RPMI8226 (cell line): ENCODE data around the gene TANGO2.

Experiments used
- DNase-seq: peaks from one replicate; pipeline ENCODE4 v3.0.0-alpha.2; 2015

The TANGO2 gene

DNA sequence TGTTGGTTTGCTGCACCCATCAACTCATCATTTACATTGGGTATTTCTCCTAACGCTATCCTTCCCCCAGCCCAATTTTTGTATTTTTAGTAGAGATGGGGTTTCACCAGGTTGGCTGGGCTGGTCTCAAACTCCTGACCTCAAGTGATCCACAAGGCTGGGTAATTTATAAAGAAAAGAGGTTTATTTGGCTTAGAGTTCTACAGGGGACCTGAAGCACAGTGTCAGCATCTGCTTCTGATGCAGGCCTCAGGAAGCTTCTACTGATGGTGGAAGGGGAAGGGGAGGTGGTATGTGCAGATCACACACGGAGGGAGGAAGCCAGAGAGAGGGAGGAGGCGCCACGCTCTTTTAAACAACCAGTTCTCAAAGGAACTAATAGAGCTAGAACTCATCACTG is 25.8 kb downstream of the TANGO2 start:
- no peak for DNase-seq

GRCh38 chr22:20051927-20052308 is 31.0 kb downstream of the TANGO2 start:
- DNase-seq = no peak

- no peak for DNase-seq
These were observed 31.7 kb downstream of the TANGO2 start for GRCh38 chr22:20052309-20053259.

- no peak for DNase-seq
These were observed 32.6 kb downstream of the TANGO2 start for GRCh38 chr22:20053407-20054033.

- DNase-seq = no peak
These were observed 33.1 kb downstream of the TANGO2 start for GRCh38 chr22:20054034-20054427.

DNA sequence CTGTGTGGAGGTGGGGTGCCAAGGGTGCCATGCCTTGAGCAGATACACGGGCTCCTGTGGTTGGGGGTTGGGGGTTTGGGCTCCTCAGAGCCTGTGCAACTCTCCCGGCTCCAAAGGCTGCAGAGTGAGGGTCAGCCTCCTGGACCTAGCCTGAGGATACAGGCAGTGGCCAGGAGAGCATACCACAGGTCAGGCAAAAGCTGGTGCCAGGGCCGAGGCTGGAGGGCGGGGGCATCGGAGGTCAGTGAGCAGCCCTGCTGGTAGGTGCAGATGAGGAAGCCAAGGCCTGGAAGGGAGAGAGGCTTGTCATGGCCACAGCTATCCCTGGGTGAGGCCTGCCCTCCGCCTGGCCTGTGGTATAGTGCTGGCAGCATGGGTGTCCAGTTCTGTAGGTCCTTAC is 33.6 kb downstream of the TANGO2 start:
- DNase-seq = no peak

DNA sequence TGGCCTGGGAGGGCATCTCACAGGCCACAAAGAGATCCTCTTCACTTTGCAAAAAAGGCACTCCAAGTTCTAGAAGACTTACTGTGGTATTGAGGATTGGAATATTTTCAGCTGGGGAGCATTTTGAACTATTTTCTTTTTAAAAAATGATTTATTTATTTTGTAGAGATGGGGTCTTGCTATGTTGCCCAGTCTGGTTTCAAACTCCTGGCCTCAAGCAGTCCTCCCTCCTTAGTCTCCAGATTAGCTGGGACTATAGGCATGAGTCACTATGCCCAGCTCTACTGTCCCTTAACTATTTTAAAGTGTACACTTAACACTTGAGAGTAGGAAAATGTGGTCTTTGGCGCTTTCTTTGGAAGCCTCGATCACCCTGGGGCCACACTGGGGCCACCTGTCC is 34.2 kb downstream of the TANGO2 start:
- DNase-seq = no peak

DNA sequence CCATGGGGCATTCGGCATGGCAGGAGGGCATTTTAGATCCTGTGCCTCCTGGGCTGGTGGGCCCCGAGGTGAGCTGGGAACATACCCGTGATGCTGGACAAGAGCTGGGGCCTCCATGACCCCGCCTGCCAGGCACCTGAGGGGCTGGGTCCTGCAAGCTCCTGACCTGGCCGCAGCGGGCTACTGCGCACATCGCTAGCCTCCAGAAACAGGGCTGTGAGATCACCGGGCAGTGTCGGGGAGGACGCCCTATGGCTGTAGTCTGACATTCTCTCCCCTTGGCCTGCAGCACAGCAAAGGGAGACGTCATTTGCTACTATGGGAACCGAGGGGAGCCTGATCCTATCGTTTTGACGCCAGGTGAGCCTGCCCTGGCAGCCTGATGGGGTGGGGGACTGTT is 34.7 kb downstream of the TANGO2 start:
- no peak for DNase-seq

DNA sequence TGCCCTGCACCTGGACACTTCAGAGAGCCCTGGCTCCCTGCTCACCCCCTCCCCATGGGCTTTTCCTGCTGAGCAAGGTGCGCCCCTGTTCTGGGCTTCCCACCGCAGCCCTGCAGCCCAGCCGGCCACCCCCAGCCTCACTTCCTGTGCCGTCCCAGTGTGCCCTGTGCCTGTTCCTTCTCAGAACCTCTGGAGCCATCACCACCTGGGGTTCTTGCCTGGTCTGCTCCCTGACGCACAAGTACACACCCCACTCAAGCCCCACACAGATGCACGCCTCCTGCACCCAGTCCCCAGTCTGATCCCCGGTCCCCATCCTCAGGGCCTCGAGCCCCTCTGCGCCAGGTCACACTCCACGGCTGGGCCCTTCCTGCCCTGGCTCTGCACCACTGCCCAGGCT is 35.3 kb downstream of the TANGO2 start:
- no peak for DNase-seq

- DNase-seq = no peak
These were observed 35.9 kb downstream of the TANGO2 start for GRCh38 chr22:20056696-20057386.

GRCh38 chr22:20057596-20058268 is 36.8 kb downstream of the TANGO2 start:
- no peak for DNase-seq

- no peak for DNase-seq
These were observed 38.3 kb downstream of the TANGO2 start for GRCh38 chr22:20058989-20059770.

DNA sequence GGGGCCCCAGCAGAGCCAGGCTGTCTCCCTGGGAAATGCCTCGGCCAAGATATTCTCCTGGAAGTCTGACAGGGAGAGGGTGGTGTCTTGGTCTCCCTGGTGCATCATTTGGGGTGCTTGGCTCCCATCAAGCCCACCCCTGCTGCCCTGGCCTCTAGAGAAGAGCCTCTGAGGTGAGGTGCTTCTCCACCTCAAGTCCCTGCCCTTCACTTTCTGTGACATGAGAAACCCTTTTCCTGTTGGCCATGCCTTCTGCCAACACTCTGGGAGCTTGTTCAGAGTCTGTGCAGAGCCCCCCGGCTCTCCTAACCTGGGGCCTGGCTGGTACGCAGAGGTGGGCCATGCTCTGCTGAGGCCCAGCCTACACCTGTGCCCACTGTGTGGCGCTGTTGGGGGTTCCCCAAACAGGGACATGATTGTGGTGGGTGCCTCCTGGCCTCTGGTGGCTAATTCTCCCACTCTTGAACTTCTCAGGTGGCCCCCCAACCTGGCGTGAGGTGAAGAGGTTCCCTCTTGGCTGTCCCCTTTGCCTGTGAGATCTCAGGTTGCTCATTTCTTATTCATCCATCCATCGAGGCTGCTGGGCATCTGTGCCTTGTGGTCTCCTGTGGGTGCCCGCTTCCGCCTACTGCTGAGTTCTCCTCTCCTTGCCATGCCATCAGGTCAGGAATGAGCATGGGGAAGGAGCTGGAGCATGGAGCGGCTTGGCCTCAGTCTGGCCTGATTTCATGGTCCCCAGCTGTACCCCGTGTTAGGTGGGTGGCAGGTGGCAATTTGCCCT is 40.0 kb downstream of the TANGO2 start:
- no peak for DNase-seq

DNA sequence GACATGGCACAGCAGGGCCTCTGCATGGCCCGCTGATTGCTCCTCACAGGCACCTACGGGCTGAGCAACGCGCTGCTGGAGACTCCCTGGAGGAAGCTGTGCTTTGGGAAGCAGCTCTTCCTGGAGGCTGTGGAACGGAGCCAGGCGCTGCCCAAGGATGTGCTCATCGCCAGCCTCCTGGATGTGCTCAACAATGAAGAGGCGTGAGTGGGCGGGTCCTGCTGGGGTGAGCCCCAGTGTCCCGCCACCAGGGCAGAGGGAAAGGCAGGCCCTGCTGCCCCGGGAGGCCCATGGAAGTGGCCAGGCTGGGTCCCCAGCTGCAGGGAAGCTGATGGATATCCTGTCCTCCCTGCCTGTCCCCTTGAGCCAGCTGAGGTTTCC is 40.6 kb downstream of the TANGO2 start:
- no peak for DNase-seq

DNA sequence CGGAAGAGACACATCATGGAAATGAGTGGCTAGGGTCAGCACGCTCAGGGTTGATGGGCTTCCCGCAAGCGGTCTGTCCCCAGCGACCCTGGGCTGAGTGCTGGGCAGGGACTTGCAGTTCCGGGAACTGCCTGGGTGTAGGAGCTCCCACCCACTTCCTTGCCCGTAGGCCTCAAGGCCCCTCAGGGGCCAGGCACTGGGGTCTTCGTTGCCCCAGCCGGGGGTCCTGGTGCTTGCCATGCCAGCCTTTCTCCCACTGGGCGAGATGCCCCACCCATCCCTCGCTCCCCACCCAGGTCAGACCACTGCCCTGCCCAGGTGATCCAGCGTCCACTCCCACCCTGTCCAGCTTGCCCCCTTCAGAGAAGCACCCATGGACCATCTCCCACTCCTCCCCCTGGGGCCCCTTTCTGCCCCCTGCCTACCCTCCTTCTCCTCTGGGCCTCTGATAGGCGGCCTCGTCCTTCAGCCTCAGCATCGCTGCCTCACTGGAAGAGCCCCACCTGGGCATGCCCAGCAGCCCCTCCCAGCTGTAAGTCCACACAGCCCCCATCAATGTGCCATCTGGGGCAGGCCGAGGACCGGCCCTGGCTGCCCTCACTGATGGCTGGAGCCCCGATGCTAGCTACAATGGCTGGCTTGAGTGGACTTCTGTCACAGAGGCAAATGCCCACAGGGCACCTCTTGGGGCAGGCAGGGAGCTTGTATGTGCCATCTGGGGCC is 41.3 kb downstream of the TANGO2 start:
- DNase-seq = no peak

- no peak for DNase-seq
These were observed 41.8 kb downstream of the TANGO2 start for GRCh38 chr22:20062766-20063083.

- no peak for DNase-seq
These were observed 42.6 kb downstream of the TANGO2 start for GRCh38 chr22:20063271-20064139.

DNA sequence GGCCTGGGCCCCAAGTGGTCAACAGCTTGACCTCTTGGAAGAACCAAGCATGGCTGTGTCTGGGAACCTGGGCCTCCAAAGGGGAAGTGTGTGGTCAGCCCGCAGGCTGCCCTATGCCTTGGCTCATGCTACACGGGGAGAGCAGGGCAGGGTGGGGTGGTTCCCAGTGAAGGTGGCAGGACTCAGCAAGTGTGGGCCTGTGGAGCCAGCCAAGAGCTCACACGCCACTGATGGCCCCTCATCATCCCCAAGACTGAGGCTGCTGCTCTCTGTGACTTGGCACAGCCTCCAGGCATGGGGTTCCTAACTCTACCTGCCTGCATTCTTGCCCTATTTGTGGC is 43.2 kb downstream of the TANGO2 start:
- DNase-seq = no peak

DNA sequence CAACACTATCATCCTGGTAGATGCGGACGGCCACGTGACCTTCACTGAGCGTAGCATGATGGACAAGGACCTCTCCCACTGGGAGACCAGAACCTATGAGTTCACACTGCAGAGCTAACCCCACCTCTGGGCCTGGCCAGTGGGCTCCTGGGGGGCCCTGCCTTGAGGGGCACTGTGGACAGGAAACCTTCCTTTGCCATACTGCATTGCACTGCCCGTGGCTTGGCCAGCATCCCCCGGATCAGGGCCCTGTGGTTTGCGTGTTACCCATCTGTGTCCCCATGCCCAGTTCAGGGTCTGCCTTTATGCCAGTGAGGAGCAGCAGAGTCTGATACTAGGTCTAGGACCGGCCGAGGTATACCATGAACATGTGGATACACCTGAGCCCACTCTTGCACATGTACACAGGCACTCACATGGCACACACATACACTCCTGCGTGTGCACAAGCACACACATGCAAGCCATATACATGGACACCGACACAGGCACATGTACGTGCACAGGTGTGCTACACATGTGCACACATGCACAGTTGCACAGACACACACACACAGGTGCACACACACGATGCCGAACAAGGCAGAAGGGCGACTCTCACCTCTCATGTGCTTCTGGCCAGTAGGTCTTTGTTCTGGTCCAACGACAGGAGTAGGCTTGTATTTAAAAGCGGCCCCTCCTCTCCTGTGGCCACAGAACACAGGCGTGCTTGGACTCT is 43.8 kb downstream of the TANGO2 start:
- no peak for DNase-seq
